PC-9 (cell line): ENCODE data around the gene RBM14. TPM values are rescaled to one million over a fixed set of nuclear protein-coding genes. Genes with fewer than 3 reads are reported as not detected.
A peak's percentile ranks its signal among the peaks of the same experiment; 100 is the strongest.

Experiments
- BruUV-seq: library from RNA; stranded (reverse); fragments of 400-500 nt; replicated peaks from 2 replicates; lab custom pipeline; 2021; lab: Mats Ljungman, UMichigan
- CTCF ChIA-PET: fragments of 300-600 bp; sonication (Branson Sonifier 250); formaldehyde crosslinking; loops from one replicate; lab custom pipeline; 2022; ENCODE audit warnings: antibody characterized with exemption; lab: Charles Lee
- POLR2A ChIA-PET: fragments of 300-600 bp; sonication (Branson Sonifier 250); formaldehyde crosslinking; loops from one replicate; lab custom pipeline; 2022; ENCODE audit warnings: antibody characterized with exemption; ENCODE audit not compliant: unreplicated experiment; lab: Charles Lee
- DNase-seq, 2 experiments: peaks; one replicate each; pipeline versions ENCODE4 v3.0.0 to v3.0.0-alpha.2; 2015 to 2022; ENCODE audit warnings: mixed read lengths in 1 of 2
- H2AFZ ChIP-seq: fragments of 200-600 bp; sonication (generic); 2 replicates; pipeline ENCODE4 v1.8.1; 2017; ENCODE audit warnings: antibody characterized with exemption
- H3F3A ChIP-seq: fragments of 200-600 bp; sonication (generic); 2 replicates; pipeline ENCODE4 v1.8.1; 2017; ENCODE audit warnings: antibody characterized with exemption, mild to moderate bottlenecking, low read depth; ENCODE audit not compliant: insufficient read depth
- H3K27ac ChIP-seq: fragments of 200-600 bp; sonication (generic); 2 replicates; pipeline ENCODE4 v1.6.1; 2016; ENCODE audit warnings: mixed run types
- H3K27me3 ChIP-seq: fragments of 200-600 bp; sonication (generic); 2 replicates; pipeline ENCODE4 v1.6.1; 2016; ENCODE audit warnings: low read depth, mixed run types; ENCODE audit not compliant: insufficient read depth
- H3K36me3 ChIP-seq: fragments of 200-600 bp; sonication (generic); 2 replicates; pipeline ENCODE4 v1.6.1; 2016; ENCODE audit warnings: low read depth, mixed run types
- H3K4me1 ChIP-seq: fragments of 200-600 bp; sonication (generic); replicated peaks from 2 replicates; pipeline ENCODE4 v1.6.1; 2016; ENCODE audit warnings: mixed run types; ENCODE audit not compliant: insufficient read depth
- H3K4me2 ChIP-seq: fragments of 200-600 bp; sonication (generic); 2 replicates; pipeline ENCODE4 v1.6.1; 2017; ENCODE audit warnings: mixed run types
- H3K4me3 ChIP-seq: fragments of 200-600 bp; sonication (generic); 2 replicates; pipeline ENCODE4 v1.6.1; 2016; ENCODE audit warnings: mixed run types
- H3K79me2 ChIP-seq: fragments of 200-600 bp; sonication (generic); 2 replicates; pipeline ENCODE4 v1.6.1; 2017; ENCODE audit warnings: low read depth, mixed run types
- H3K9me2 ChIP-seq: fragments of 200-600 bp; sonication (generic); 2 replicates; pipeline ENCODE4 v1.8.1; 2017; ENCODE audit warnings: mild to moderate bottlenecking; ENCODE audit not compliant: insufficient read depth
- H3K9me3 ChIP-seq: fragments of 200-600 bp; sonication (generic); 2 replicates; pipeline ENCODE4 v1.8.1; 2016; ENCODE audit warnings: low read depth; ENCODE audit not compliant: insufficient read depth
- H4K20me1 ChIP-seq: fragments of 200-600 bp; sonication (generic); 2 replicates; pipeline ENCODE4 v1.8.1; 2017; ENCODE audit not compliant: insufficient read depth
- EZH2 ChIP-seq: fragments of 200-600 bp; sonication (generic); IDR thresholded peaks from 2 replicates; pipeline ENCODE4 v1.8.0; 2017; ENCODE audit warnings: antibody characterized with exemption, low read depth
- intact Hi-C: fragments of 100-400 bp; cut with micrococcal nuclease; formaldehyde crosslinking; loops from one replicate; pipeline ENCODE4 v1.10.0; 2022; ENCODE audit not compliant: unreplicated experiment
- total RNA-seq: library from RNA; stranded (reverse); gene quantifications from 2 replicates; pipeline ENCODE4 v1.2.3, GENCODE V29; 2021
- TF ChIP-seq, protein P1 (sequence below): fragments of 200-600 bp; sonication (generic); conservative IDR thresholded peaks from 2 replicates; pipeline ENCODE4 v1.6.1; 2017; ENCODE audit warnings: mixed run types, antibody characterized with exemption, mild to moderate bottlenecking, moderate library complexity

RBM14 gene
- total RNA-seq, 1 experiment from 2014 or later = 108 TPM

DNA sequence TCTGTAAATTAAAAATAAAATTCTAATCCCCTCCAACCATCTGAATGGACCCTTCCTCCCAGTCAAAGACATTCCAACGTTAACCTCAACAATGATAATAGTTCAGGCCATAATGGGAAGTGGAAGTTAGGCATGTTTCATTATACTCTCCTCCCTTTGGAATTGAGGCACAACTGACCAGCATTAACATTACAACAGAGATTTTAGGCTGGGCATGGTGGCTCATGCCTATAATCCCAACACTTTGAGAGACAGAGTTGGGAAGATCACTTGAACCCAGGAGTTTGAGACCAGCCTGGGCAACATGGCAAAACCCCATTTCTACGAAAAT lies 45.6 kb upstream of the RBM14 start:
- CTCF ChIA-PET = no interaction called here
- Histone ChIP-seq H3K4me2 (no peak overlapping the region), H3K36me3 (no peaks in the 10 kb centered on the region), H3K9me3 (no peaks in the 10 kb centered on the region), H3K27me3 (peaks cover 46% of the 10 kb centered on the region), H3K27ac (no peak overlapping the region), H3K9me2 (no peaks in the 10 kb centered on the region), H3K79me2 (no peaks in the 10 kb centered on the region), H4K20me1 (no peaks in the 10 kb centered on the region), H3K4me3 (no peak overlapping the region), H3F3A (no peaks in the 10 kb centered on the region), H2AFZ (no peak overlapping the region), H3K4me1 (peaks cover 5% of the 10 kb centered on the region; the same call in 1 of the 2 replicates)
- BruUV-seq = no TSS peak
- TF ChIP-seq, protein P1, sequence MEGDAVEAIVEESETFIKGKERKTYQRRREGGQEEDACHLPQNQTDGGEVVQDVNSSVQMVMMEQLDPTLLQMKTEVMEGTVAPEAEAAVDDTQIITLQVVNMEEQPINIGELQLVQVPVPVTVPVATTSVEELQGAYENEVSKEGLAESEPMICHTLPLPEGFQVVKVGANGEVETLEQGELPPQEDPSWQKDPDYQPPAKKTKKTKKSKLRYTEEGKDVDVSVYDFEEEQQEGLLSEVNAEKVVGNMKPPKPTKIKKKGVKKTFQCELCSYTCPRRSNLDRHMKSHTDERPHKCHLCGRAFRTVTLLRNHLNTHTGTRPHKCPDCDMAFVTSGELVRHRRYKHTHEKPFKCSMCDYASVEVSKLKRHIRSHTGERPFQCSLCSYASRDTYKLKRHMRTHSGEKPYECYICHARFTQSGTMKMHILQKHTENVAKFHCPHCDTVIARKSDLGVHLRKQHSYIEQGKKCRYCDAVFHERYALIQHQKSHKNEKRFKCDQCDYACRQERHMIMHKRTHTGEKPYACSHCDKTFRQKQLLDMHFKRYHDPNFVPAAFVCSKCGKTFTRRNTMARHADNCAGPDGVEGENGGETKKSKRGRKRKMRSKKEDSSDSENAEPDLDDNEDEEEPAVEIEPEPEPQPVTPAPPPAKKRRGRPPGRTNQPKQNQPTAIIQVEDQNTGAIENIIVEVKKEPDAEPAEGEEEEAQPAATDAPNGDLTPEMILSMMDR = no peak
- no peak for TF ChIP-seq EZH2
- intact Hi-C loops = no loop called here
- POLR2A ChIA-PET = no interaction called here
- no peak for DNase-seq

DNA sequence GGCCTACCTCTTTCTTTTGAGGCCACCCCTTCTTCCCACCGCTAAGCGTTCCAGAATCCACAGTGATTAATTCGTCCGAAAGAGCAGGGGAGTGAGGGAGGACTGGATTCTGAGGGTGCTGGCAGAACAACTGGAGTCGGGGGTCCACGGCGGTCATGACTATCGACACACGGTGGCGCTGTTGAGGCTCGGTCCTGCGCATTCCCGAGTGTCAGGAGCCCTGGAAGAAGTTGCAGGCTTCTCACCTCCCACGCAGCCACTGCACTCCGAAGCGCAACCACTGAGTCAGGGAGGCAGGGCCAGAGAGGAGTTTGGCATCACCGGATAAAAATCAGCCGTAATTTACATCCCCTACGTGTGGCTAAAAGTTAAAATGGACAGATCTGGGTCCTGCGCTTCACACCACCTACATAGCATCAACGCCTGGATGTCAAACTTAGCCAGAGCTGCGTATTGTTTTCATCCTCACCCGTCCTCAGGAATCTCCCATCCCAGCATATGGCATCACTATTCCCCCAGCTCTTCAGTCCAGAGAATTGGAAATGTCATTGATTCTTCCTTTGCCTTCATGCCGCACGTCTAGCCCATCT lies 37.3 kb upstream of the RBM14 start:
- TF ChIP-seq, protein P1 = peak; percentile 84
- TF ChIP-seq EZH2 = no peak
- Histone ChIP-seq H3K9me2 (no peaks in the 10 kb centered on the region), H3K4me2 (no peak overlapping the region), H3K36me3 (no peaks in the 10 kb centered on the region), H3F3A (no peaks in the 10 kb centered on the region), H3K4me3 (no peak overlapping the region), H2AFZ (no peak overlapping the region), H3K27me3 (peaks cover 54% of the 10 kb centered on the region), H3K9me3 (peaks cover 16% of the 10 kb centered on the region; the same call in 1 of the 2 replicates), H3K4me1 (no peaks in the 10 kb centered on the region), H3K79me2 (no peaks in the 10 kb centered on the region), H3K27ac (no peak overlapping the region), H4K20me1 (no peaks in the 10 kb centered on the region)
- CTCF ChIA-PET = interaction anchor here (0.6 kb wide), 1 partner anchor 26 kb away, joined by 6 read pairs; no protein-coding TSS in a partner anchor
- DNase-seq = peak in 1 of 2 experiments; percentile 61
- intact Hi-C loops = loop anchor here (1.0 kb wide), 1 partner anchor 99 kb away; no protein-coding TSS in a partner anchor
- no TSS peak for BruUV-seq
- POLR2A ChIA-PET = no interaction called here

- TF ChIP-seq, protein P1 = no peak
- no peak for TF ChIP-seq EZH2
- H2AFZ ChIP-seq = no peak overlapping the region
- no peaks in the 10 kb centered on the region for H3K4me1 ChIP-seq
- no peaks in the 10 kb centered on the region for H3K36me3 ChIP-seq
- no peaks in the 10 kb centered on the region for H3K9me2 ChIP-seq
- CTCF ChIA-PET = no interaction called here
- H3K27ac ChIP-seq = no peak overlapping the region
- BruUV-seq = no TSS peak
- peaks cover 16% of the 10 kb centered on the region; the same call in 1 of the 2 replicates for H3K9me3 ChIP-seq
- H3K4me2 ChIP-seq = no peak overlapping the region
- H3K27me3 ChIP-seq = peaks cover 50% of the 10 kb centered on the region
- no peaks in the 10 kb centered on the region for H3K79me2 ChIP-seq
- no peak for DNase-seq
- intact Hi-C loops = no loop called here
- no peaks in the 10 kb centered on the region for H4K20me1 ChIP-seq
- POLR2A ChIA-PET = interaction anchor here (0.6 kb wide), 1 partner anchor 243 kb away, joined by 4 read pairs; no protein-coding TSS in a partner anchor
- no peak overlapping the region for H3K4me3 ChIP-seq
- H3F3A ChIP-seq = peaks cover under 1% of the 10 kb centered on the region; the same call in 1 of the 2 replicates
These were observed 35.6 kb upstream of the RBM14 start for GRCh38 chr11:66580803-66581202.
